ENCODE results near the gene LGR4.
"Not testable (repeated sequence)": the region's sequence is repeated elsewhere in the genome, so short reads cannot be mapped to it uniquely, and the experiment has no call there.

Gene LGR4

GRCh38 chr11:27372164-27372563 is 100.4 kb downstream of the LGR4 start:
- DNase-seq = no peak

- no peak for DNase-seq
Measured at GRCh38 chr11:27371489-27371888, 101.1 kb downstream of the LGR4 start.

GRCh38 chr11:27370374-27370773 is 102.2 kb downstream of the LGR4 start:
- no peak for DNase-seq

- no peak for DNase-seq
Measured at GRCh38 chr11:27367881-27368280, 104.7 kb downstream of the LGR4 start.

GRCh38 chr11:27363576-27364117 is 108.9 kb downstream of the LGR4 start:
- DNase-seq = no peak

GRCh38 chr11:27362749-27363575 is 109.6 kb downstream of the LGR4 start, which contains the start of gene CCDC34:
CCDC34 (minus strand) TSS chr11:27363215; CDS start chr11:27363194, 21 bp downstream.
- peak; percentile 69 for DNase-seq

- no peak for DNase-seq
Measured at GRCh38 chr11:27361649-27362431, 110.8 kb downstream of the LGR4 start.

GRCh38 chr11:27358296-27358695 is 114.3 kb downstream of the LGR4 start:
- DNase-seq = no peak

- no peak for DNase-seq
Measured at GRCh38 chr11:27357250-27357649, 115.3 kb downstream of the LGR4 start.

GRCh38 chr11:27356624-27357222 is 115.9 kb downstream of the LGR4 start:
- DNase-seq = no peak

GRCh38 chr11:27355575-27356104 is 117.0 kb downstream of the LGR4 start:
- no peak for DNase-seq

- DNase-seq = no peak
Measured at GRCh38 chr11:27354359-27354965, 118.1 kb downstream of the LGR4 start.

- no peak for DNase-seq
Measured at GRCh38 chr11:27353593-27354358, 118.8 kb downstream of the LGR4 start.

- no peak for DNase-seq
Measured at GRCh38 chr11:27352781-27353180, 119.8 kb downstream of the LGR4 start.

GRCh38 chr11:27350511-27350910 is 122.1 kb downstream of the LGR4 start:
- DNase-seq = no peak

- no peak for DNase-seq
Measured at GRCh38 chr11:27349919-27350318, 122.7 kb downstream of the LGR4 start.

- no peak for DNase-seq
Measured at GRCh38 chr11:27348340-27348873, 124.2 kb downstream of the LGR4 start.

- no peak for DNase-seq
Measured at GRCh38 chr11:27347359-27348339, 124.9 kb downstream of the LGR4 start.

- DNase-seq = no peak
Measured at GRCh38 chr11:27339941-27340340, 132.6 kb downstream of the LGR4 start.

- not testable (repeated sequence) for DNase-seq
Measured at GRCh38 chr11:27334764-27335163, 137.8 kb downstream of the LGR4 start.
